B cell (primary cell): ENCODE results near the gene KLHDC8A.

Experiments
- CTCF ChIP-seq: fragments of 200-600 bp; IDR thresholded peaks from one replicate; pipeline ENCODE4 v1.8.0; 2022; ENCODE audit warnings: antibody characterized with exemption, mild to moderate bottlenecking
- EZH2 ChIP-seq: IDR thresholded peaks from 2 replicates; pipeline ENCODE4 v1.6.1; 2012; ENCODE audit warnings: borderline replicate concordance, low read depth, mild to moderate bottlenecking, moderate library complexity, low read length; ENCODE audit not compliant: insufficient read depth, poor library complexity, severe bottlenecking

GRCh38 chr1:205377355-205377754 lies 20.6 kb upstream of the KLHDC8A start:
- TF ChIP-seq CTCF, result no peak
- no peak for TF ChIP-seq EZH2
